IMR-90 (cell line): ENCODE measurements around the gene RASL10B. TPM values are rescaled to one million over a fixed set of nuclear protein-coding genes. Genes with fewer than 3 reads are reported as not detected.

Experiments
- ATAC-seq: fragments of 200-7000 bp; cut with Tn5 transposase; 2 replicates; pipeline ENCODE4 v1.9.1; 2020; ENCODE audit warnings: low read depth, mild to moderate bottlenecking, moderate library complexity
- BruUV-seq: library from RNA; stranded (reverse); fragments of 400-500 nt; replicated peaks from 2 replicates; lab custom pipeline; 2021; lab: Mats Ljungman, UMichigan
- CTCF ChIA-PET: fragments of 300-600 bp; formaldehyde crosslinking; extraction: SDS; loops from one replicate; lab custom pipeline; 2021; ENCODE audit warnings: antibody characterized with exemption; lab: Yijun Ruan, JAX
- POLR2A ChIA-PET: fragments of 300-600 bp; sonication (Branson Sonifier 250); formaldehyde crosslinking; loops from one replicate; lab custom pipeline; 2022; ENCODE audit warnings: antibody characterized with exemption; ENCODE audit not compliant: unreplicated experiment; lab: Charles Lee
- DNase-seq: peaks from one replicate; pipeline ENCODE4 v3.0.0; 2013
- H2AFZ ChIP-seq: replicated peaks from 2 replicates; pipeline ENCODE3; 2013; ENCODE audit warnings: low read length, mild to moderate bottlenecking; ENCODE audit not compliant: poor library complexity
- H2AK5ac ChIP-seq: 2 replicates; pipeline ENCODE4 v1.6.1; 2013; ENCODE audit warnings: low read depth, low read length, inconsistent platforms
- H2AK9ac ChIP-seq: replicated peaks from 2 replicates; pipeline ENCODE3; 2013; ENCODE audit warnings: mild to moderate bottlenecking, low read depth, low read length, moderate library complexity; ENCODE audit not compliant: poor library complexity
- H2BK120ac ChIP-seq: 2 replicates; pipeline ENCODE4 v1.6.1; 2013; ENCODE audit warnings: low read depth, low read length, inconsistent platforms
- H2BK15ac ChIP-seq: 3 replicates; pipeline ENCODE4 v1.6.1; 2013; ENCODE audit warnings: low read depth, low read length, inconsistent platforms
- H2BK20ac ChIP-seq: 2 replicates; pipeline ENCODE4 v1.6.1; 2013; ENCODE audit warnings: low read depth, mild to moderate bottlenecking, inconsistent platforms, low read length, moderate library complexity
- H2BK5ac ChIP-seq: 2 replicates; pipeline ENCODE4 v1.6.1; 2013; ENCODE audit warnings: mild to moderate bottlenecking, low read depth, low read length, inconsistent platforms; ENCODE audit not compliant: poor library complexity, severe bottlenecking
- H3K14ac ChIP-seq: replicated peaks from 2 replicates; pipeline ENCODE4 v1.6.1; 2013; ENCODE audit warnings: low read depth, low read length, inconsistent platforms
- H3K18ac ChIP-seq: 2 replicates; pipeline ENCODE4 v1.6.1; 2013; ENCODE audit warnings: low read depth, low read length, control low read depth
- H3K23ac ChIP-seq: 2 replicates; pipeline ENCODE4 v1.6.1; 2013; ENCODE audit warnings: low read depth, low read length, inconsistent platforms
- H3K27ac ChIP-seq: 2 replicates; pipeline ENCODE4 v1.5.1; 2013; ENCODE audit warnings: mild to moderate bottlenecking, control low read depth, low read length; ENCODE audit not compliant: insufficient read depth
- H3K27me3 ChIP-seq: 2 replicates; pipeline ENCODE4 v1.6.1; 2013; ENCODE audit warnings: low read length; ENCODE audit not compliant: control insufficient read depth, insufficient read depth
- H3K36me3 ChIP-seq: 2 replicates; pipeline ENCODE4 v1.6.1; 2013; ENCODE audit warnings: low read length, mixed read lengths; ENCODE audit not compliant: control insufficient read depth, insufficient read depth
- H3K4ac ChIP-seq: 2 replicates; pipeline ENCODE4 v1.6.1; 2013; ENCODE audit warnings: low read depth, low read length, inconsistent platforms
- H3K4me1 ChIP-seq: 2 replicates; pipeline ENCODE4 v1.6.1; 2013; ENCODE audit warnings: low read length, mixed read lengths; ENCODE audit not compliant: control insufficient read depth, insufficient read depth
- H3K4me2 ChIP-seq: 2 replicates; pipeline ENCODE4 v1.6.1; 2013; ENCODE audit warnings: low read depth, mild to moderate bottlenecking, control low read depth, low read length, moderate library complexity
- H3K4me3 ChIP-seq: 2 replicates; pipeline ENCODE4 v1.5.1; 2013; ENCODE audit warnings: low read depth, mild to moderate bottlenecking, control low read depth, low read length, moderate library complexity; ENCODE audit not compliant: insufficient read depth
- H3K56ac ChIP-seq: 2 replicates; pipeline ENCODE4 v1.6.1; 2013; ENCODE audit warnings: low read length, inconsistent platforms; ENCODE audit not compliant: insufficient read depth; ENCODE audit errors: extremely low read depth
- H3K79me1 ChIP-seq, 2 experiments: 2 replicates each; pipeline ENCODE4 v1.6.1; 2013; ENCODE audit warnings: low read length in 2 of 2, inconsistent platforms in 1 of 2, low read depth in 1 of 2
- H3K9ac ChIP-seq: 2 replicates; pipeline ENCODE4 v1.6.1; 2013; ENCODE audit warnings: low read depth, low read length, control low read depth
- H3K9me1 ChIP-seq: 2 replicates; pipeline ENCODE4 v1.6.1; 2013; ENCODE audit warnings: low read length, inconsistent platforms; ENCODE audit not compliant: insufficient read depth
- H3K9me3 ChIP-seq: 2 replicates; pipeline ENCODE4 v1.6.1; 2013; ENCODE audit warnings: low read length; ENCODE audit not compliant: control insufficient read depth, insufficient read depth
- H4K20me1 ChIP-seq: 2 replicates; pipeline ENCODE4 v1.6.1; 2013; ENCODE audit warnings: low read length, inconsistent platforms; ENCODE audit not compliant: insufficient read depth
- H4K5ac ChIP-seq: 2 replicates; pipeline ENCODE4 v1.6.1; 2013; ENCODE audit warnings: mild to moderate bottlenecking, low read depth, low read length, control low read depth
- H4K8ac ChIP-seq, 2 experiments: 2 replicates each; pipeline ENCODE4 v1.6.1; 2013; ENCODE audit warnings: low read depth in 2 of 2, low read length in 2 of 2, control low read depth in 1 of 2, inconsistent platforms in 1 of 2
- H4K91ac ChIP-seq: 2 replicates; pipeline ENCODE4 v1.6.1; 2013; ENCODE audit warnings: low read depth, low read length, inconsistent platforms; ENCODE audit not compliant: insufficient read depth
- BHLHE40 ChIP-seq: fragments of 150-350 bp; IDR thresholded peaks from 2 replicates; pipeline ENCODE4 v1.6.1; 2016; ENCODE audit warnings: mild to moderate bottlenecking, low read depth, low read length
- FOS ChIP-seq: fragments of 150-350 bp; IDR thresholded peaks from 2 replicates; pipeline ENCODE4 v1.6.1; 2016; ENCODE audit warnings: low read depth, low read length
- MAFK ChIP-seq: IDR thresholded peaks from 2 replicates; pipeline ENCODE4 v1.6.1; 2012; ENCODE audit warnings: low read depth, low read length, improper control_type of control experiment
- MXI1 ChIP-seq: IDR thresholded peaks from 2 replicates; pipeline ENCODE4 v1.6.1; 2012; ENCODE audit warnings: low read depth, mild to moderate bottlenecking, low read length, moderate library complexity, borderline replicate concordance
- NFE2L2 ChIP-seq: fragments of 150-350 bp; IDR thresholded peaks from 2 replicates; pipeline ENCODE4 v1.6.1; 2016; ENCODE audit warnings: low read depth, mild to moderate bottlenecking, low read length
- RAD21 ChIP-seq: IDR thresholded peaks from 2 replicates; pipeline ENCODE4 v1.6.1; 2012; ENCODE audit warnings: low read length, improper control_type of control experiment
- RCOR1 ChIP-seq: IDR thresholded peaks from 2 replicates; pipeline ENCODE4 v1.6.1; 2012; ENCODE audit warnings: mild to moderate bottlenecking, low read length, improper control_type of control experiment; ENCODE audit not compliant: insufficient replicate concordance
- RFX5 ChIP-seq: IDR thresholded peaks from 2 replicates; pipeline ENCODE4 v1.8.0; 2012; ENCODE audit warnings: low read depth, mild to moderate bottlenecking, low read length, moderate library complexity
- SMC3 ChIP-seq: fragments of 150-350 bp; IDR thresholded peaks from 2 replicates; pipeline ENCODE4 v1.6.1; 2016; ENCODE audit warnings: low read depth, mild to moderate bottlenecking, antibody characterized with exemption, low read length, moderate library complexity
- USF2 ChIP-seq: fragments of 150-350 bp; IDR thresholded peaks from 2 replicates; pipeline ENCODE4 v1.6.1; 2017; ENCODE audit warnings: mild to moderate bottlenecking, antibody characterized with exemption, low read length, low read depth
- WGBS, 2 experiments: methylation state at CpG; one replicate each; pipeline versions ENCODE4 v1.1.5 to v1.1.7; 2013; ENCODE audit warnings: missing lambda C conversion rate in 2 of 2; ENCODE audit not compliant: insufficient read length in 1 of 2; ENCODE audit errors: extremely low coverage in 2 of 2; 5-methylcytosine and 5-hydroxymethylcytosine counted together
- dilution Hi-C: fragments of 300-500 bp; cut with HindIII; formaldehyde crosslinking; loops from one replicate; pipeline ENCODE4 v1.14.3; 2018; ENCODE audit warnings: low sequenced_read_pairs; ENCODE audit not compliant: unreplicated experiment
- in situ Hi-C: fragments of 300-500 bp; cut with MboI; formaldehyde crosslinking; loops from 3 replicates; pipeline ENCODE4 v1.14.3; 2019; ENCODE audit warnings: low sequenced_read_pairs, inconsistent platforms, mixed read lengths
- intact Hi-C: fragments of 100-400 bp; cut with micrococcal nuclease; formaldehyde crosslinking; loops from 2 replicates; pipeline ENCODE4 v1.10.0; 2022
- polyA plus RNA-seq, 3 experiments: library from polyadenylated mRNA; depleted of rRNA; stranded (reverse); fragments of >200 nt; gene quantifications; 2 replicates each; pipeline ENCODE4 v1.2.3, GENCODE V29; 2012; ENCODE audit warnings: low replicate concordance in 1 of 3
- total RNA-seq: library from RNA; depleted of rRNA; stranded (reverse); fragments of >200 nt; gene quantifications from 2 replicates; pipeline ENCODE4 v1.2.3, GENCODE V29; 2012

Gene RASL10B
- total and polyA plus RNA-seq, 2 of the 4 experiments (the other 2 are of a cell fraction) = 4.1 to 4.7 TPM

GRCh38 chr17:35775583-35775982 lies 44.1 kb downstream of the RASL10B start:
- in situ Hi-C loops (no loop called here), intact Hi-C loops (no loop called here), dilution Hi-C loops (no loop called here)
- BruUV-seq = no TSS peak
- H3K9ac ChIP-seq = no peak overlapping the region
- no peak for TF ChIP-seq SMC3
- no peak for TF ChIP-seq RCOR1
- TF ChIP-seq BHLHE40 = no peak
- TF ChIP-seq USF2 = no peak
- TF ChIP-seq MXI1 = no peak
- TF ChIP-seq RFX5 = no peak
- no peak for TF ChIP-seq NFE2L2
- no peak for TF ChIP-seq MAFK
- TF ChIP-seq FOS = no peak
- TF ChIP-seq RAD21 = no peak
- H3K9me1 ChIP-seq = peaks cover 16% of the 10 kb centered on the region
- no peak overlapping the region for H3K18ac ChIP-seq
- H2AFZ ChIP-seq = no peak overlapping the region
- no peak overlapping the region for H2BK20ac ChIP-seq
- H3K56ac ChIP-seq = no peak overlapping the region
- ChIA-PET POLR2A (no interaction called here), CTCF (interaction anchor here (1.1 to 2.1 kb wide), 2 partner anchors 12 to 33 kb away, joined by 5 to 7 read pairs; partner anchors contain the start of gene TAF15)
- no peaks in the 10 kb centered on the region for H3K9me3 ChIP-seq
- peaks cover 26% of the 10 kb centered on the region for H3K4me1 ChIP-seq
- WGBS, 2 experiments = no CpG with 5 or more reads among the region's 6 CpGs
- no peak overlapping the region for H4K8ac ChIP-seq
- no peak for ATAC-seq
- no peak overlapping the region for H4K91ac ChIP-seq
- H3K79me1 ChIP-seq = no peaks in the 10 kb centered on the region
- no peak overlapping the region for H2AK9ac ChIP-seq
- no peak overlapping the region for H3K4me3 ChIP-seq
- no peak overlapping the region for H2AK5ac ChIP-seq
- H3K23ac ChIP-seq = no peak overlapping the region
- no peak overlapping the region for H2BK120ac ChIP-seq
- H2BK15ac ChIP-seq = no peak overlapping the region
- no peak overlapping the region for H3K14ac ChIP-seq
- H3K27ac ChIP-seq = no peak overlapping the region
- H3K4ac ChIP-seq = no peak overlapping the region
- no peaks in the 10 kb centered on the region for H4K20me1 ChIP-seq
- H3K27me3 ChIP-seq = peaks cover 27% of the 10 kb centered on the region
- H4K5ac ChIP-seq = no peak overlapping the region
- no peak overlapping the region for H2BK5ac ChIP-seq
- no peaks in the 10 kb centered on the region for H3K36me3 ChIP-seq
- DNase-seq = no peak
- no peak overlapping the region for H3K4me2 ChIP-seq
